Choroid plexus epithelial cell (primary cell): ENCODE data around the gene RTKN2.

ENCODE experiments used
- DNase-seq: peaks from one replicate; pipeline ENCODE4 v3.0.0-alpha.2; 2010; ENCODE audit warnings: low read depth
- H3K4me3 ChIP-seq: 2 replicates; pipeline ENCODE4 v1.5.1; 2011; ENCODE audit warnings: low read depth, mild to moderate bottlenecking, control low read depth, low read length, moderate library complexity
- TF ChIP-seq, protein P1 (sequence below): conservative IDR thresholded peaks from 2 replicates; pipeline ENCODE4 v1.5.1; 2011; ENCODE audit warnings: low read depth, mild to moderate bottlenecking, control low read depth, inconsistent platforms, low read length, moderate library complexity

Gene RTKN2

GRCh38 chr10:62261666-62262065, 7.0 kb downstream of the RTKN2 start:
- no peak overlapping the region for H3K4me3 ChIP-seq
- TF ChIP-seq, protein P1, sequence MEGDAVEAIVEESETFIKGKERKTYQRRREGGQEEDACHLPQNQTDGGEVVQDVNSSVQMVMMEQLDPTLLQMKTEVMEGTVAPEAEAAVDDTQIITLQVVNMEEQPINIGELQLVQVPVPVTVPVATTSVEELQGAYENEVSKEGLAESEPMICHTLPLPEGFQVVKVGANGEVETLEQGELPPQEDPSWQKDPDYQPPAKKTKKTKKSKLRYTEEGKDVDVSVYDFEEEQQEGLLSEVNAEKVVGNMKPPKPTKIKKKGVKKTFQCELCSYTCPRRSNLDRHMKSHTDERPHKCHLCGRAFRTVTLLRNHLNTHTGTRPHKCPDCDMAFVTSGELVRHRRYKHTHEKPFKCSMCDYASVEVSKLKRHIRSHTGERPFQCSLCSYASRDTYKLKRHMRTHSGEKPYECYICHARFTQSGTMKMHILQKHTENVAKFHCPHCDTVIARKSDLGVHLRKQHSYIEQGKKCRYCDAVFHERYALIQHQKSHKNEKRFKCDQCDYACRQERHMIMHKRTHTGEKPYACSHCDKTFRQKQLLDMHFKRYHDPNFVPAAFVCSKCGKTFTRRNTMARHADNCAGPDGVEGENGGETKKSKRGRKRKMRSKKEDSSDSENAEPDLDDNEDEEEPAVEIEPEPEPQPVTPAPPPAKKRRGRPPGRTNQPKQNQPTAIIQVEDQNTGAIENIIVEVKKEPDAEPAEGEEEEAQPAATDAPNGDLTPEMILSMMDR: no peak
- DNase-seq: no peak

DNA sequence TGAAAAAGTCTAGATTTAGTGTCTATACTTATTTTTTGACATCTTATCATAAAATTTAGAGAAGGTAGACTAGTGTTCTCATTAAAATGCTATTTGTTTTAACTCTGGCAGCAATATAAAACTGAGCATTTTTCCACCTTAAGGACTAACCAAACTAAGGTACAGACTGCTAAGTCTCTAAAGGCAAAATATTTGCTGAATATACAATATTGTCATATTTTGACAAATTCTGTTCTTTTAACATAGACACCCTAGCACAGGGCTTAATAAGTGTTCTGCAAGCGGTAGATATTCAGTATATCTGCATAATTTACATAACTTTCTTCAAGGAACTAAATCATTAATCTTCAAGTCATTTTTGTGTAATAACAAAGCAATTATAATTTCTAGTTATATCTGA, 8.6 kb downstream of the RTKN2 start:
- TF ChIP-seq, protein P1: no peak
- H3K4me3 ChIP-seq: no peak overlapping the region
- DNase-seq: no peak

DNA sequence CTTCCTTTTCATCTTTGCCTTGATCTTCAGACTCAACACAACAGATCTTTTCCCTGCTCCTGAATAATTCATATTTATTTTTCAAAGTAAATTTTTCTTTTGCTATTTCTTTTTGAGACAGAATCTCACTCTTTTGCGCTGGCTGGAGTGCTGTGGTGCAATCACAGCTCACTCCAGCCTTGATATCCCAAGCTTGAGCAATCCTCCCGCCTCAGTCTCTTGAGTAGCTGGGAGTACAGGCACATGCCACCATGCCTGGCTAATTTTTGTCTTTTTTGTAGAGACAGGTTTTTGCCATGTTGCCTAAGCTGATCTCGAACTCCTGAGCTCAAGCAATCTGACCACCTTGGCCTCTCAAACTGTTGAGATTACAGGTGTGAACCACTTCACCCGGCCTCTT, 9.2 kb downstream of the RTKN2 start:
- TF ChIP-seq, protein P1: no peak
- DNase-seq: no peak
- H3K4me3 ChIP-seq: no peak overlapping the region

DNA sequence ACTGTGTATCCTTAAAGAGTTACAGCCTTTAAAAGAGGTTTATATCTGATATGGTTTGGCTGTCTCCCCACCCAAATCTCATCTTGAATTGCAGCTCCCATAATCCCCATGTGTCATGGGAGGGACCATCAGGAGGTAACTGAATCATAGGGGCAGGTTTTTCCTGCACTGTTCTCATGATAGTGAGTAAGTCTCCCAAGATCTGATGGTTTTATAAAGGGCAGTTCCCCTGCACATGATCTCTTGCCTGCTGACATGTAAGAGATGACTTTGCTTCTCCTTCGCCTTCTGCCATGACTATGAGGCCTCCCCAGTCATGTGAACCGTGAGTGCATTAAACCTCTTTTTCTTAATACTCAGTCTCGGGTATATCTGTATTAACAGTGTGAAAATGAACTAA, 9.7 kb downstream of the RTKN2 start:
- H3K4me3 ChIP-seq: no peak overlapping the region
- DNase-seq: no peak
- TF ChIP-seq, protein P1: no peak

- no peak for DNase-seq
- H3K4me3 ChIP-seq: no peak overlapping the region
- TF ChIP-seq, protein P1: no peak
These were observed 14.9 kb downstream of the RTKN2 start for GRCh38 chr10:62253704-62254103.

GRCh38 chr10:62252051-62252450, 16.6 kb downstream of the RTKN2 start:
- TF ChIP-seq, protein P1: no peak
- no peak overlapping the region for H3K4me3 ChIP-seq

DNA sequence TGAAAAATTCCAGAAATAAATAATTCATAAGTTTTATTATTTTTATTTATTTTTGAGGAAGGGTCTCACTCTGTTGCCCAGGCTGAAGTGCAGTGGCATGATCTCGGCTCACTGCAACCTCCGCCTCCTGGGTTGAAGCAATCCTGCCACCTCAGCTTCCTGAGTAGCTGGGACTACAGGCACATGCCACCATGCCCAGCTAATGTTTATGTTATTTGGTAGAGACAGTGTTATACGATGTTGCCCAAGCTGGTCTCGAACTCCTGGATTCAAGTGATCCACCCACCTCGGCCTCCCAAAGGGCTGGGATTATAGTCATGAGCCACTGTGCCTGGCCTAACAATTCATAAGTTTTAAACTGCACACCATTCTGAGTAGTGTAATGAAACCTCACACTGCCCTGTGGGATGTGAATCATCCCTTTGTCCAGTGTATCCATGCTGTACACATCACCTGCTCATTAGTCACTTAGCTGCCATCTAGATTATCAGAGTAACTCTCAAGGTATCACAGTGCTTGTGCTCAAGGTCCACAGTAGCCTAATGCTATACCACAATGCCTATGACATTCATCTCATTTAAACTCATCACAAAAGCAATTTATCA, 17.9 kb downstream of the RTKN2 start:
- no peak overlapping the region for H3K4me3 ChIP-seq
- peak; percentile 66 for DNase-seq
- TF ChIP-seq, protein P1: no peak

More at GRCh38 chr10:62252051-62252450, 16.6 kb downstream of the RTKN2 start:
- no peak for DNase-seq
